Right lobe of liver (tissue), 6 donors: Measurements from ENCODE around the gene CROCC2. TPM values are rescaled to one million over a fixed set of nuclear protein-coding genes. Genes with fewer than 3 reads are reported as not detected.

Source experiments
- ATAC-seq, 4 donors: fragments of 200-7000 bp; cut with Tn5 transposase; one replicate each; pipeline ENCODE4 v1.9.1; 2020; ENCODE audit warnings: mild to moderate bottlenecking in 4 of 4, moderate library complexity in 4 of 4
- DNase-seq, 3 donors: peaks; one replicate each; pipeline ENCODE4 v3.0.0-alpha.2; 2020
- H3K27ac ChIP-seq, 3 donors: fragments of 200-600 bp; one replicate each; pipeline ENCODE4 v1.8.0; 2022
- H3K27me3 ChIP-seq, 2 donors: fragments of 200-600 bp; one replicate each; pipeline ENCODE4 v1.8.0; 2022
- H3K36me3 ChIP-seq, 4 donors: fragments of 200-600 bp; sonication (generic) in 1 of 4; one replicate each; pipeline versions ENCODE4 v1.5.1 to v1.8.0; 2017 to 2022; ENCODE audit warnings: control low read depth in 1 of 4
- H3K4me1 ChIP-seq, 4 donors: fragments of 200-600 bp; sonication (generic) in 1 of 4; one replicate each; pipeline versions ENCODE4 v1.5.1 to v1.8.0; 2017 to 2022; ENCODE audit warnings: control low read depth in 1 of 4
- H3K4me3 ChIP-seq, 3 donors: fragments of 200-600 bp; one replicate each; pipeline ENCODE4 v1.8.0; 2022
- H3K9me3 ChIP-seq, 4 donors: fragments of 200-600 bp; sonication (generic) in 1 of 4; one replicate each; pipeline versions ENCODE4 v1.5.1 to v1.8.0; 2017 to 2022; ENCODE audit warnings: control low read depth in 1 of 4
- CTCF ChIP-seq, 4 donors: fragments of 200-600 bp in 3 of 4; fragments of 450-650 bp in 1 of 4; IDR thresholded peaks; one replicate each; pipeline versions ENCODE4 v1.5.1 to v1.8.0; 2016 to 2022; ENCODE audit warnings: antibody characterized with exemption in 4 of 4, mild to moderate bottlenecking in 2 of 4
- POLR2A ChIP-seq: fragments of 450-650 bp; IDR thresholded peaks from one replicate; pipeline ENCODE4 v1.6.1; 2017; ENCODE audit warnings: antibody characterized with exemption, mild to moderate bottlenecking
- WGBS: methylation state at CpG from one replicate; pipeline ENCODE4 v1.1.6; 2018; ENCODE audit warnings: low coverage, low lambda C conversion rate; ENCODE audit not compliant: insufficient coverage; ENCODE audit errors: missing lambda C conversion rate; 5-methylcytosine and 5-hydroxymethylcytosine counted together
- intact Hi-C, 2 donors: fragments of 100-400 bp; cut with DNase I; formaldehyde crosslinking; loops; one replicate each; pipeline versions ENCODE4 v1.11.2 to v1.14.1; 2022
- total RNA-seq, 6 experiments: library from RNA; depleted of rRNA in 2 of 6; stranded (reverse); fragments of >200 nt in 2 of 6; fragmentation: NEBNext Ultra II Directional in 3 of 6; extraction: Animal tissue kit (Norgen Biotek cat#: 25700) in 3 of 6; gene quantifications; one replicate each; pipeline versions ENCODE4 v1.1.0 to v1.2.4, GENCODE V29; 2016 to 2023
- donor health status: DM: no; HTN: yes; CAD: no.
- donor health status: DM: no; HTN: no; CAD: no.
- donor health status: DM: no; HTN: no; CAD: no.
- donor health status: DM: no; HTN: yes; CAD: no.
- donor health status: DM: no; HTN: yes; CAD: no.

CROCC2 gene
- total RNA-seq, 6 experiments from 2014 or later = 0.06 to 0.15 (median 0.12) TPM; not detected in 1

DNA sequence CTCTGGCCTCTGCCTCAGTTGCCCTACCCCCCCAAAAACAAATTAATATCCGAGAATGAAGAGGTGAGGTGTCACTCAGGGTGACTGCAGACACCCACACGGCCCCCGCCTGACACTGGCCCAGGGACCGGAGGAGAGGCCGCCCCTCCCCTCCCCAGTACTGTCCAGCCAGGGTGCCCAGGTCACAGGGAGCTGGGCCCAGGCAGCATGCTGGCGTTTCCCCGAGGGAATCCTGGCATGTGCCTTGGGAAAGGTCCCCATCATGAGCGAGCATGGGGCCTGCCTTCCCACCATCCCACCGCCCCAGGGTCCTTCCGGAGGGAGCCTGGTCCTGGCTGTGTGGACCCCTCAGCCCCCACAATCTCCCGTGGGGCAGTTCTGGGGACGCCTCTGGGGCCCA, 13.2 kb upstream of the CROCC2 start:
- Histone ChIP-seq H3K4me3 (no peak overlapping the region), H3K36me3 (no peaks in the 10 kb centered on the region), H3K9me3 (no peaks in the 10 kb centered on the region), H3K27ac (no peak overlapping the region), H3K4me1 (peaks cover 0 to 51% (median 21%) of the 10 kb centered on the region in 4 donors), H3K27me3 (no peaks in the 10 kb centered on the region)
- no peak for TF ChIP-seq CTCF (IDR thresholded peaks at IDR 0.05)
- no peak for TF ChIP-seq POLR2A
- ATAC-seq = no peak
- peak in 2 of 3 donors; percentile 55 to 67 for DNase-seq
- no CpG with 5 or more reads among the region's 12 CpGs for WGBS
- intact Hi-C loops = loop anchor here in 1 of 2 donors (5.0 kb wide), 1 partner anchor 36 kb away; no protein-coding TSS in a partner anchor

- Histone ChIP-seq H3K9me3 (no peaks in the 10 kb centered on the region), H3K27ac (no peak overlapping the region), H3K4me3 (no peak overlapping the region), H3K4me1 (peaks cover 0 to 47% (median 22%) of the 10 kb centered on the region in 4 donors), H3K36me3 (no peaks in the 10 kb centered on the region), H3K27me3 (no peaks in the 10 kb centered on the region)
- DNase-seq (peak in 1 of 3 donors; percentile 53), ATAC-seq (no peak)
- intact Hi-C loops = loop anchor here in 1 of 2 donors (5.0 kb wide), 1 partner anchor 36 kb away; no protein-coding TSS in a partner anchor
- 26% methylated on average over 5 of the region's 17 CpGs for WGBS
- TF ChIP-seq POLR2A (no peak), CTCF (IDR thresholded peaks at IDR 0.05) (no peak)
Observed at GRCh38 chr2:240893363-240893844, 12.7 kb upstream of the CROCC2 start.

DNA sequence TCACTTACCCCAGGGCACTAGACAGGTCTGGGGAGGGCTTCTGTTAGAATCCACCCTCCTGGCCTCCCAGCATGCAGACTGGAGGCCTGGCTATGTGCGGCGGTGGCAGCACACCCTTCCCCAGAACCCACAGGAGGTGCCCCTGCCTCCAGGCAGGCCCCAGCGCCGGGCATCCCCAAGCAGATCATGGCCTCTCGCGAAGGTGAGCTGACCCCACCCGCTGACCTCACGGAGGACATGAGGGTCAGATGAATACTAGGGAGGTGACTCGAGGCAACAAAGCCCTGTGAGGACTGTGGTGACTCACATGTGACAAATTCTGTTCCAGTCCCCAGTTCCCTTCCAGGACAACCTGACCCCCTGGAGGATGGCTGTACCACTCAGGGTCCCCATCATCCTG, 12.1 kb upstream of the CROCC2 start:
- intact Hi-C loops = loop anchor here in 1 of 2 donors (5.0 kb wide), 1 partner anchor 37 kb away; no protein-coding TSS in a partner anchor
- WGBS = 20% methylated on average over 1 of the region's 9 CpGs

GRCh38 chr2:240894836-240895558, 11.1 kb upstream of the CROCC2 start:
- Histone ChIP-seq H3K27me3 (no peaks in the 10 kb centered on the region), H3K4me1 (peaks cover 0 to 35% (median 16%) of the 10 kb centered on the region in 4 donors), H3K36me3 (no peaks in the 10 kb centered on the region), H3K4me3 (peak overlapping the region in 2 of 3 donors; percentile 16 to 24), H3K27ac (no peak overlapping the region), H3K9me3 (no peaks in the 10 kb centered on the region)
- WGBS = 59% methylated on average over 9 of the region's 28 CpGs
- DNase-seq = peak in 1 of 3 donors; percentile 51
- no peak for TF ChIP-seq CTCF (IDR thresholded peaks at IDR 0.05)
- no peak for TF ChIP-seq POLR2A
- no peak for ATAC-seq
- intact Hi-C loops = loop anchor here in 1 of 2 donors (5.0 kb wide), 1 partner anchor 38 kb away; no protein-coding TSS in a partner anchor

More for the DNA sequence above, 12.1 kb upstream of the CROCC2 start:
- Histone ChIP-seq H3K4me3 (no peak overlapping the region), H3K36me3 (no peaks in the 10 kb centered on the region), H3K27ac (no peak overlapping the region), H3K27me3 (no peaks in the 10 kb centered on the region), H3K9me3 (no peaks in the 10 kb centered on the region), H3K4me1 (peaks cover 0 to 44% (median 21%) of the 10 kb centered on the region in 4 donors)
- ATAC-seq (peak in 1 of 4 donors; percentile 2), DNase-seq (peak in 1 of 3 donors; percentile 57)
- TF ChIP-seq CTCF (IDR thresholded peaks at IDR 0.05) (no peak), POLR2A (no peak)
